Skin epidermis (tissue), 12 donors: ENCODE measurements around the gene RMI1.
"Not testable (repeated sequence)": the region's sequence is repeated elsewhere in the genome, so short reads cannot be mapped to it uniquely, and the experiment has no call there.

Experiments used
- H3K27ac ChIP-seq, 21 experiments: fragments of 200-600 bp; sonication (generic) in 11 of 21; one replicate each; pipeline ENCODE4 v1.5.0; 2020; ENCODE audit warnings: mild to moderate bottlenecking in 3 of 21, inconsistent platforms in 2 of 21, moderate library complexity in 2 of 21
- H3K4me3 ChIP-seq, 7 experiments: fragments of 200-600 bp; sonication (generic) in 2 of 7; one replicate each; pipeline ENCODE4 v1.5.0; 2020; ENCODE audit warnings: inconsistent platforms in 2 of 7, mild to moderate bottlenecking in 2 of 7, moderate library complexity in 1 of 7

The RMI1 gene

GRCh38 chr9:83980395-83981125 lies at the start of gene RMI1:
Gene RMI1, plus strand, starts transcription at chr9:83980805. Its CDS starts 20,182 bp downstream, at chr9:84000987.
- Histone ChIP-seq H3K4me3 (peak within 1 kb of the TSS; percentile 79 to 98 (median 92)), H3K27ac (peak within 1 kb of the TSS; percentile 70 to 99 (median 98))

- Histone ChIP-seq H3K27ac (no peak overlapping the region), H3K4me3 (no peak overlapping the region)
Measured at GRCh38 chr9:83930881-83931280, 49.7 kb upstream of the RMI1 start.

- H3K27ac ChIP-seq = no peak overlapping the region
- no peak overlapping the region for H3K4me3 ChIP-seq
Measured at GRCh38 chr9:83932011-83932410, 48.6 kb upstream of the RMI1 start.

- H3K4me3 ChIP-seq = no peak overlapping the region
Measured at GRCh38 chr9:83932851-83933250, 47.8 kb upstream of the RMI1 start.

GRCh38 chr9:83933790-83934189 lies 46.8 kb upstream of the RMI1 start:
- Histone ChIP-seq H3K27ac (peak overlapping the region in 1 of 21 experiments; percentile 54), H3K4me3 (no peak overlapping the region)

More at GRCh38 chr9:83932851-83933250, 47.8 kb upstream of the RMI1 start:
- no peak overlapping the region for H3K27ac ChIP-seq

GRCh38 chr9:83934569-83935275 lies 45.9 kb upstream of the RMI1 start:
- Histone ChIP-seq H3K27ac (peak overlapping the region in 2 of 21 experiments; percentile 31 to 54), H3K4me3 (no peak overlapping the region)

- H3K4me3 ChIP-seq = no peak overlapping the region
- H3K27ac ChIP-seq = peak overlapping the region in 2 of 21 experiments; percentile 31 to 54
Measured at GRCh38 chr9:83935276-83935935, 45.2 kb upstream of the RMI1 start.

- H3K27ac ChIP-seq = no peak overlapping the region
Measured at GRCh38 chr9:83936523-83936922, 44.1 kb upstream of the RMI1 start.

GRCh38 chr9:83937861-83938455 lies 42.6 kb upstream of the RMI1 start:
- no peak overlapping the region for H3K27ac ChIP-seq
- H3K4me3 ChIP-seq = no peak overlapping the region

More at GRCh38 chr9:83936523-83936922, 44.1 kb upstream of the RMI1 start:
- no peak overlapping the region for H3K4me3 ChIP-seq

- Histone ChIP-seq H3K4me3 (no peak overlapping the region), H3K27ac (no peak overlapping the region)
Measured at GRCh38 chr9:83940590-83941303, 39.9 kb upstream of the RMI1 start.

GRCh38 chr9:83948096-83948495 lies 32.5 kb upstream of the RMI1 start:
- H3K27ac ChIP-seq, H3K4me3 ChIP-seq: not testable (repeated sequence)

GRCh38 chr9:83956086-83956435 lies 24.5 kb upstream of the RMI1 start:
- Histone ChIP-seq H3K27ac (peak overlapping the region; percentile 47 to 95 (median 89)), H3K4me3 (peak overlapping the region; percentile 50 to 67 (median 61))

GRCh38 chr9:83956436-83957247 lies 24.0 kb upstream of the RMI1 start:
- Histone ChIP-seq H3K27ac (peak overlapping the region; percentile 47 to 95 (median 89)), H3K4me3 (peak overlapping the region; percentile 50 to 67 (median 61))

GRCh38 chr9:83957248-83957513 lies 23.4 kb upstream of the RMI1 start:
- peak overlapping the region in 17 of 21 experiments; percentile 76 to 95 (median 91) for H3K27ac ChIP-seq
- peak overlapping the region; percentile 50 to 67 (median 61) for H3K4me3 ChIP-seq

GRCh38 chr9:83959061-83959460 lies 21.5 kb upstream of the RMI1 start:
- Histone ChIP-seq H3K4me3 (no peak overlapping the region), H3K27ac (no peak overlapping the region)

- Histone ChIP-seq H3K4me3 (no peak overlapping the region), H3K27ac (no peak overlapping the region)
Measured at GRCh38 chr9:83960991-83961390, 19.6 kb upstream of the RMI1 start.

GRCh38 chr9:83962165-83962564 lies 18.4 kb upstream of the RMI1 start:
- H3K27ac ChIP-seq = no peak overlapping the region
- no peak overlapping the region for H3K4me3 ChIP-seq

GRCh38 chr9:83964973-83965349 lies 15.6 kb upstream of the RMI1 start:
- no peak overlapping the region for H3K27ac ChIP-seq
- H3K4me3 ChIP-seq = no peak overlapping the region
